MCF 10A (cell line): ENCODE data around the gene NECTIN1. TPM values are rescaled to one million over a fixed set of nuclear protein-coding genes. Genes with fewer than 3 reads are reported as not detected.

Source experiments
- BruUV-seq: library from RNA; stranded (reverse); fragments of 400-500 nt; replicated peaks from 2 replicates; lab custom pipeline; 2021; lab: Mats Ljungman, UMichigan
- CTCF ChIA-PET: fragments of 300-600 bp; sonication (Branson Sonifier 250); formaldehyde crosslinking; extraction: SDS; loops from one replicate; lab custom pipeline; 2021; ENCODE audit warnings: antibody characterized with exemption, inconsistent platforms; lab: Yijun Ruan, JAX
- POLR2A ChIA-PET: fragments of 300-600, 350-650 bp; sonication (Branson Sonifier 250); formaldehyde crosslinking; extraction: SDS; loops from one replicate; lab custom pipeline; 2020; ENCODE audit warnings: antibody characterized with exemption, inconsistent platforms; lab: Yijun Ruan, JAX
- DNase-seq: peaks from one replicate; pipeline ENCODE4 v3.0.0-alpha.2; 2018; ENCODE audit not compliant: unreplicated experiment
- H3K27ac Mint-ChIP-seq: one replicate; pipeline ENCODE4 v1.8.0; 2022; ENCODE audit warnings: mild to moderate bottlenecking, low read depth, mixed read lengths; ENCODE audit not compliant: unreplicated experiment
- H3K27me3 Mint-ChIP-seq: one replicate; pipeline ENCODE4 v1.8.0; 2022; ENCODE audit warnings: mixed read lengths; ENCODE audit not compliant: insufficient read depth, unreplicated experiment
- H3K36me3 Mint-ChIP-seq: one replicate; pipeline ENCODE4 v1.8.0; 2022; ENCODE audit warnings: mild to moderate bottlenecking, moderate library complexity, mixed read lengths; ENCODE audit not compliant: insufficient read depth, unreplicated experiment
- H3K4me1 Mint-ChIP-seq: one replicate; pipeline ENCODE4 v1.8.0; 2022; ENCODE audit warnings: mixed read lengths; ENCODE audit not compliant: insufficient read depth, unreplicated experiment
- H3K4me3 Mint-ChIP-seq: one replicate; pipeline ENCODE4 v1.8.0; 2022; ENCODE audit warnings: mild to moderate bottlenecking, moderate library complexity, mixed read lengths; ENCODE audit not compliant: unreplicated experiment
- H3K9me3 Mint-ChIP-seq: one replicate; pipeline ENCODE4 v1.8.0; 2022; ENCODE audit warnings: mixed read lengths; ENCODE audit not compliant: unreplicated experiment
- CTCF ChIP-seq: fragments of 200-600 bp; IDR thresholded peaks from one replicate; pipeline ENCODE4 v1.8.0; 2022; ENCODE audit warnings: antibody characterized with exemption, mild to moderate bottlenecking; ENCODE audit not compliant: unreplicated experiment
- intact Hi-C: fragments of 100-400 bp; cut with micrococcal nuclease; formaldehyde crosslinking; loops from 2 replicates; pipeline ENCODE4 v1.14.1; 2022
- total RNA-seq: library from RNA; stranded (reverse); gene quantifications from 2 replicates; pipeline ENCODE4 v1.2.3, GENCODE V29; 2022

The NECTIN1 gene
- total RNA-seq, 1 experiment from 2014 or later = 59.2 TPM

GRCh38 chr11:119666061-119666460, 62.9 kb downstream of the NECTIN1 start:
- BruUV-seq = no TSS peak
- intact Hi-C loops = loop anchor here (1.0 kb wide), 6 partner anchors 30 to 503 kb away; partner anchors contain the start of gene NECTIN1
- no peak for TF ChIP-seq CTCF
- ChIA-PET CTCF (interaction anchor here (0.6 to 3.8 kb wide), 7 partner anchors 24 to 634 kb away, joined by 3 to 26 read pairs (median 7); partner anchors contain the start of gene NECTIN1), POLR2A (interaction anchor here (0.6 to 1.0 kb wide), 4 partner anchors 63 to 442 kb away, joined by 3 to 4 read pairs (median 4); partner anchors contain the start of gene NECTIN1)
- peaks cover 9% of the 10 kb centered on the region for H3K36me3 Mint-ChIP-seq
- H3K4me1 Mint-ChIP-seq = peaks cover 14% of the 10 kb centered on the region
- H3K9me3 Mint-ChIP-seq = no peaks in the 10 kb centered on the region
- no peak overlapping the region for H3K4me3 Mint-ChIP-seq
- no peak overlapping the region for H3K27ac Mint-ChIP-seq
- DNase-seq = no peak
- H3K27me3 Mint-ChIP-seq = no peaks in the 10 kb centered on the region

GRCh38 chr11:119664701-119665420, 64.1 kb downstream of the NECTIN1 start:
- Mint-ChIP-seq H3K27ac (no peak overlapping the region), H3K9me3 (no peaks in the 10 kb centered on the region), H3K4me3 (no peak overlapping the region), H3K27me3 (no peaks in the 10 kb centered on the region), H3K4me1 (peaks cover 14% of the 10 kb centered on the region), H3K36me3 (peaks cover 9% of the 10 kb centered on the region)
- intact Hi-C loops = no loop called here
- TF ChIP-seq CTCF = no peak
- ChIA-PET POLR2A (interaction anchor here (1.0 to 1.5 kb wide), 2 partner anchors 64 to 443 kb away, joined by 4 to 5 read pairs; partner anchors contain the start of gene NECTIN1), CTCF (interaction anchor here (1.0 to 3.8 kb wide), 8 partner anchors 9 to 635 kb away, joined by 3 to 26 read pairs (median 6); partner anchors contain the start of gene NECTIN1)
- no TSS peak for BruUV-seq
- no peak for DNase-seq

- H3K4me3 Mint-ChIP-seq = no peak overlapping the region
- no TSS peak for BruUV-seq
- POLR2A ChIA-PET = interaction anchor here (1.5 kb wide), 1 partner anchor 444 kb away, joined by 5 read pairs; no protein-coding TSS in a partner anchor
- CTCF ChIA-PET = interaction anchor here (0.9 to 3.8 kb wide), 9 partner anchors 9 to 445 kb away, joined by 3 to 26 read pairs (median 6); partner anchors contain the start of gene NECTIN1
- intact Hi-C loops = no loop called here
- no peak for TF ChIP-seq CTCF
- peaks cover 14% of the 10 kb centered on the region for H3K4me1 Mint-ChIP-seq
- no peak for DNase-seq
- no peaks in the 10 kb centered on the region for H3K27me3 Mint-ChIP-seq
- H3K27ac Mint-ChIP-seq = no peak overlapping the region
- peaks cover 9% of the 10 kb centered on the region for H3K36me3 Mint-ChIP-seq
- H3K9me3 Mint-ChIP-seq = no peaks in the 10 kb centered on the region
Observed at GRCh38 chr11:119664063-119664572, 64.9 kb downstream of the NECTIN1 start.

GRCh38 chr11:119663279-119663678, 65.7 kb downstream of the NECTIN1 start:
- H3K4me3 Mint-ChIP-seq = no peak overlapping the region

More at GRCh38 chr11:119663279-119663678, 65.7 kb downstream of the NECTIN1 start:
- no peak for DNase-seq
- intact Hi-C loops = no loop called here
- Mint-ChIP-seq H3K9me3 (no peaks in the 10 kb centered on the region), H3K27me3 (no peaks in the 10 kb centered on the region), H3K4me1 (peaks cover 14% of the 10 kb centered on the region), H3K36me3 (peaks cover 9% of the 10 kb centered on the region), H3K27ac (no peak overlapping the region)
- ChIA-PET CTCF (interaction anchor here (0.9 to 1.1 kb wide), 4 partner anchors 8 to 445 kb away, joined by 3 to 7 read pairs (median 3); no protein-coding TSS in a partner anchor), POLR2A (interaction anchor here (1.5 kb wide), 1 partner anchor 445 kb away, joined by 5 read pairs; no protein-coding TSS in a partner anchor)
- no peak for TF ChIP-seq CTCF
- no TSS peak for BruUV-seq
